WTC11 (cell line): ENCODE results near the gene CORO1A. TPM values are rescaled to one million over a fixed set of nuclear protein-coding genes. Genes with fewer than 3 reads are reported as not detected.

Source experiments
- ATAC-seq: fragments of 200-7000 bp; cut with Tn5 transposase; 2 replicates; pipeline ENCODE4 v1.10.0; 2021; ENCODE audit warnings: mild to moderate bottlenecking, moderate library complexity
- CTCF ChIA-PET: fragments of 300-600 bp; sonication (Branson Sonifier 250); formaldehyde crosslinking; loops from one replicate; lab custom pipeline; 2021; ENCODE audit warnings: antibody characterized with exemption; lab: Charles Lee
- POLR2A ChIA-PET: fragments of 350-600 bp; sonication (Branson Sonifier 250); formaldehyde crosslinking; loops from one replicate; lab custom pipeline; 2021; ENCODE audit warnings: antibody characterized with exemption; lab: Charles Lee
- DNase-seq: peaks from one replicate; pipeline ENCODE4 v3.0.0; 2021; ENCODE audit warnings: low spot score
- H3K27ac Mint-ChIP-seq: 2 replicates; pipeline ENCODE4 v1.8.0; 2021; ENCODE audit warnings: mixed read lengths
- H3K27me3 Mint-ChIP-seq: 2 replicates; pipeline ENCODE4 v1.8.0; 2021; ENCODE audit warnings: low read depth, mild to moderate bottlenecking, moderate library complexity, mixed read lengths
- H3K36me3 Mint-ChIP-seq: 2 replicates; pipeline ENCODE4 v1.8.0; 2021; ENCODE audit warnings: mixed read lengths
- H3K4me1 Mint-ChIP-seq: 2 replicates; pipeline ENCODE4 v1.8.0; 2022; ENCODE audit warnings: mixed read lengths
- H3K4me3 Mint-ChIP-seq: 2 replicates; pipeline ENCODE4 v1.8.0; 2021; ENCODE audit warnings: mild to moderate bottlenecking, moderate library complexity, mixed read lengths
- H3K9me3 Mint-ChIP-seq: 2 replicates; pipeline ENCODE4 v1.8.0; 2021; ENCODE audit warnings: mixed read lengths
- CREB1 ChIP-seq: sonication (generic); formaldehyde crosslinking; IDR thresholded peaks from 2 replicates; pipeline ENCODE4 v1.8.0; 2023; ENCODE audit warnings: mild to moderate bottlenecking, missing genetic modification reagents
- ELF4 ChIP-seq: sonication (generic); formaldehyde crosslinking; IDR thresholded peaks from 2 replicates; pipeline ENCODE4 v1.8.1; 2022; ENCODE audit warnings: low read depth, mild to moderate bottlenecking, moderate library complexity, missing genetic modification reagents
- FOXJ3 ChIP-seq: sonication (generic); formaldehyde crosslinking; IDR thresholded peaks from 2 replicates; pipeline ENCODE4 v1.9.0; 2021; ENCODE audit warnings: missing genetic modification reagents, mild to moderate bottlenecking, borderline replicate concordance
- FOXK1 ChIP-seq: sonication (generic); formaldehyde crosslinking; IDR thresholded peaks from 2 replicates; pipeline ENCODE4 v1.8.0; 2022; ENCODE audit warnings: mild to moderate bottlenecking, moderate library complexity, missing genetic modification reagents
- NR2C2 ChIP-seq: sonication (generic); formaldehyde crosslinking; IDR thresholded peaks from 2 replicates; pipeline ENCODE4 v1.8.0; 2022; ENCODE audit warnings: mild to moderate bottlenecking, missing genetic modification reagents
- RELA ChIP-seq: sonication (generic); formaldehyde crosslinking; IDR thresholded peaks from 2 replicates; pipeline ENCODE4 v1.8.1; 2022; ENCODE audit warnings: missing genetic modification reagents, mild to moderate bottlenecking, borderline replicate concordance
- RORB ChIP-seq: fragments of 250-450 bp; sonication (Bioruptor Pico); IDR thresholded peaks from 2 replicates; pipeline ENCODE4 v1.9.0; 2021; ENCODE audit warnings: mild to moderate bottlenecking
- TEAD1 ChIP-seq: sonication (generic); formaldehyde crosslinking; IDR thresholded peaks from 2 replicates; pipeline ENCODE4 v1.8.0; 2022; ENCODE audit warnings: mild to moderate bottlenecking, missing genetic modification reagents
- TEAD4 ChIP-seq: sonication (generic); formaldehyde crosslinking; IDR thresholded peaks from 2 replicates; pipeline ENCODE4 v1.8.0; 2022; ENCODE audit warnings: mild to moderate bottlenecking, missing genetic modification reagents
- ZNF219 ChIP-seq: sonication (generic); formaldehyde crosslinking; IDR thresholded peaks from 2 replicates; pipeline ENCODE4 v1.8.0; 2023; ENCODE audit warnings: missing genetic modification reagents, mild to moderate bottlenecking, borderline replicate concordance
- ZNF671 ChIP-seq: fragments of 250-450 bp; sonication (Bioruptor Pico); IDR thresholded peaks from 2 replicates; pipeline ENCODE4 v1.8.0; 2021; ENCODE audit warnings: mild to moderate bottlenecking
- total RNA-seq: library from RNA; stranded (reverse); gene quantifications from 3 replicates; pipeline ENCODE4 v1.2.3, GENCODE V29; 2021
- TF ChIP-seq, protein P1 (sequence below): sonication (generic); formaldehyde crosslinking; IDR thresholded peaks from 2 replicates; pipeline ENCODE4 v1.8.0; 2022; ENCODE audit warnings: missing genetic modification reagents
- TF ChIP-seq, protein P2 (sequence below): sonication (generic); formaldehyde crosslinking; IDR thresholded peaks from 2 replicates; pipeline ENCODE4 v1.8.1; 2022; ENCODE audit warnings: low read depth, mild to moderate bottlenecking, moderate library complexity, missing genetic modification reagents, borderline replicate concordance
- TF ChIP-seq, protein P3 (sequence below): sonication (generic); formaldehyde crosslinking; conservative IDR thresholded peaks from 2 replicates; pipeline ENCODE4 v1.8.1; 2023; ENCODE audit warnings: mild to moderate bottlenecking, low read depth, missing genetic modification reagents, moderate library complexity
- TF ChIP-seq, protein P4 (sequence below): sonication (generic); formaldehyde crosslinking; IDR thresholded peaks from 2 replicates; pipeline ENCODE4 v1.8.0; 2022; ENCODE audit warnings: mild to moderate bottlenecking, missing genetic modification reagents

CORO1A gene
- total RNA-seq, 1 experiment from 2014 or later = 10.0 TPM

DNA sequence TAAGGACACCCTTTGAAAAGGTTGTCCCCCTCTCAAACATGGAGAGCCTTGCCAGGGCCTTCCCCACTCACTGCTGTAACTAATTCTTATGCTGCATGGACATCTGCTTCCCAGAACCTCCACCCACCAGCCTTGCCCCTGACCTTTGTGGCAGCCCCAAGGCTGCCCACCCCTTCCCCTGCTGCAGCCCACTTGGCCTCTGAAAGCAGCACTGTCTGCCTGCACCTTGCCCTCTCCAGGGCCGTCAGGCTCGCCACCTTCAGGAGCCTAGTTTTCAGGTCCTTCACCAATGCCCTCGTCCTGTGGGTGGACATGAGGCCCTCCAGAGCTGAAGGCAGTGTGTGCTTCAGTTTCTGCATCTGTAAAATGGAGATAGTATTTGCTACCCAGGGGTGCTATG is 2.7 kb upstream of the CORO1A start (continued):
- TF ChIP-seq, protein P1, sequence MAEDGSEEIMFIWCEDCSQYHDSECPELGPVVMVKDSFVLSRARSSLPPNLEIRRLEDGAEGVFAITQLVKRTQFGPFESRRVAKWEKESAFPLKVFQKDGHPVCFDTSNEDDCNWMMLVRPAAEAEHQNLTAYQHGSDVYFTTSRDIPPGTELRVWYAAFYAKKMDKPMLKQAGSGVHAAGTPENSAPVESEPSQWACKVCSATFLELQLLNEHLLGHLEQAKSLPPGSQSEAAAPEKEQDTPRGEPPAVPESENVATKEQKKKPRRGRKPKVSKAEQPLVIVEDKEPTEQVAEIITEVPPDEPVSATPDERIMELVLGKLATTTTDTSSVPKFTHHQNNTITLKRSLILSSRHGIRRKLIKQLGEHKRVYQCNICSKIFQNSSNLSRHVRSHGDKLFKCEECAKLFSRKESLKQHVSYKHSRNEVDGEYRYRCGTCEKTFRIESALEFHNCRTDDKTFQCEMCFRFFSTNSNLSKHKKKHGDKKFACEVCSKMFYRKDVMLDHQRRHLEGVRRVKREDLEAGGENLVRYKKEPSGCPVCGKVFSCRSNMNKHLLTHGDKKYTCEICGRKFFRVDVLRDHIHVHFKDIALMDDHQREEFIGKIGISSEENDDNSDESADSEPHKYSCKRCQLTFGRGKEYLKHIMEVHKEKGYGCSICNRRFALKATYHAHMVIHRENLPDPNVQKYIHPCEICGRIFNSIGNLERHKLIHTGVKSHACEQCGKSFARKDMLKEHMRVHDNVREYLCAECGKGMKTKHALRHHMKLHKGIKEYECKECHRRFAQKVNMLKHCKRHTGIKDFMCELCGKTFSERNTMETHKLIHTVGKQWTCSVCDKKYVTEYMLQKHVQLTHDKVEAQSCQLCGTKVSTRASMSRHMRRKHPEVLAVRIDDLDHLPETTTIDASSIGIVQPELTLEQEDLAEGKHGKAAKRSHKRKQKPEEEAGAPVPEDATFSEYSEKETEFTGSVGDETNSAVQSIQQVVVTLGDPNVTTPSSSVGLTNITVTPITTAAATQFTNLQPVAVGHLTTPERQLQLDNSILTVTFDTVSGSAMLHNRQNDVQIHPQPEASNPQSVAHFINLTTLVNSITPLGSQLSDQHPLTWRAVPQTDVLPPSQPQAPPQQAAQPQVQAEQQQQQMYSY = no peak
- TF ChIP-seq TEAD1 (CRISPR knock-in tag) = no peak

DNA sequence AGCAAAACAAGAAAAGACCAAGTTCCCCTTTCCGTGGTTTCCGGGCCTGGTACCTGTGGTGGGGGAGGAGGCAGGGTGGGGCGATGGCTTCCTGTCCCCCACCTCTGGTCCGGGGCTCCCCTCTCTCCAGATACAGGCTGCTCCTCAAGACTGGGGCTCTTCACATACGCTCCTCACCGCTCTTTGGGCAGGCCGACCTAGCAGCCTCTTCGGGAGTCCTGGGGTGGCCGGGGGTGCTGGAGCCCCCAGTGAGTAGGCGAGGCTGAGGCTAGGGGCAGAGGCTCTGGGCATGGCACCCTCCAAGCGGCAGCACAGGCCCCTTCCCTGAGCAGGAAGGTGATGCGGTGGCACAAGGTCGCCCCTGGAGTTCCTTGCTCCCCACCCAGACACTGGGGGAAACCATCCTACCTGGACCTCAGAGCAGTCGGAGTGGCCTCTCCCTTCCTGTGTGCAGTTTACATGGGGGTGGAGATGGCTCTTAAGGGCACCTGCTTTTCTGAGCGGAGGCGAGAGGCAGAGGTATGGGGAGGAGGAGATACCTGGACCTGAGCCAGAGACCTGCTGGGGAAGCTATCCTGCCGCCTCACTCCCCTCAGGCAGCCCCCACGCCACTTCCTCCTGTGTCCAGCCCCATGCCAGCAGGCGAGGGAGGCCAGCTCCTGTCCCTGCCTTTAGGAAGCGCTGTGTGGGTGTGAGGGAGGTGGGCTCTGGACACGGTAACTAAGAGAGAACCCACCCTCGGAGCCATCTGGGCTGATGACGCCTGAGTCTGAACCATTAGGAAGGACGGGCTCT is 891 bp downstream of the CORO1A start:
- TF ChIP-seq FOXJ3 = no peak
- TF ChIP-seq RORB (CRISPR knock-in tag) = no peak
- no peak for TF ChIP-seq ZNF219
- TF ChIP-seq, protein P2, sequence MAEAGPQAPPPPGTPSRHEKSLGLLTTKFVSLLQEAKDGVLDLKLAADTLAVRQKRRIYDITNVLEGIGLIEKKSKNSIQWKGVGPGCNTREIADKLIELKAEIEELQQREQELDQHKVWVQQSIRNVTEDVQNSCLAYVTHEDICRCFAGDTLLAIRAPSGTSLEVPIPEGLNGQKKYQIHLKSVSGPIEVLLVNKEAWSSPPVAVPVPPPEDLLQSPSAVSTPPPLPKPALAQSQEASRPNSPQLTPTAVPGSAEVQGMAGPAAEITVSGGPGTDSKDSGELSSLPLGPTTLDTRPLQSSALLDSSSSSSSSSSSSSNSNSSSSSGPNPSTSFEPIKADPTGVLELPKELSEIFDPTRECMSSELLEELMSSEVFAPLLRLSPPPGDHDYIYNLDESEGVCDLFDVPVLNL (CRISPR knock-in tag) = no peak
- TF ChIP-seq, all 79 proteins: peak for 0

DNA sequence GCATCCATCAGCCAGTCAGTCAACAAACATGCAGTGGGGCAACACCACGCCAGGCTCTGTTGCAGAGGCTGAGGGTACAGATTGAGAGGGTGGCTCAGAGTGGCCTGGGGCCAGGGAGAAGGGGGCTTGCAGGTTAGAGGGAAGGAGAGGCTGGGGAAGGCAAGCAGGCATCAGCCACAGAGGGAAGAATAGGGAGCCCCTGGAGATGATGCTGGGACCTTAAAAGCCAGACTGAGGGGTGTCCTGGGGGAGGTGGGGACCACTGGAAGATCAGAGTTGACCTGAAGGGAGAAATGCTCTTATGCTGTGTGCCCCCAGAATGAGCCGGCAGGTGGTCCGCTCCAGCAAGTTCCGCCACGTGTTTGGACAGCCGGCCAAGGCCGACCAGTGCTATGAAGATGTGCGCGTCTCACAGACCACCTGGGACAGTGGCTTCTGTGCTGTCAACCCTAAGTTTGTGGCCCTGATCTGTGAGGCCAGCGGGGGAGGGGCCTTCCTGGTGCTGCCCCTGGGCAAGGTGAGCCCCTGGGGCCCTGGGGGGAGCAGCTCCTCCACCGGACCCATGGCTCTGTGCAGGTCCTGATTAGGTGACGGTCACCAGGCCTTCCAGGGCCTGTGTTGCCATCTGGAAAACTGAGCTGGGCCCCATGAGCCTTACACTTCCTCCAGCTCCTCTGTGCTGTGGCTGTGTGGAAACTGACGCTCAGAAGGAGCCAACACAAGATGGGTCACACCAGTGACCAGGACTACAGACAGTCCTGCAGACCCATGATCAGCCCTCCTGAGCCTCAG is 1.7 kb downstream of the CORO1A start:
- Mint-ChIP-seq H3K27me3 (peaks cover 41% of the 10 kb centered on the region), H3K9me3 (no peaks in the 10 kb centered on the region), H3K27ac (no peak overlapping the region), H3K4me3 (no peak overlapping the region), H3K36me3 (no peaks in the 10 kb centered on the region), H3K4me1 (peaks cover 7% of the 10 kb centered on the region)
- ChIA-PET CTCF (interaction anchor here (1.2 to 4.8 kb wide), 4 partner anchors 72 to 430 kb away, joined by 4 to 21 read pairs (median 12); partner anchors contain the start of genes GDPD3 and TBX6), POLR2A (interaction anchor here (1.0 kb wide), 1 partner anchor 93 kb away, joined by 3 read pairs; no protein-coding TSS in a partner anchor)
- DNase-seq (no peak), ATAC-seq (no peak)
- TF ChIP-seq ZNF671 (CRISPR knock-in tag) = no peak
- no peak for TF ChIP-seq CREB1 (CRISPR knock-in tag)
- TF ChIP-seq, protein P3, sequence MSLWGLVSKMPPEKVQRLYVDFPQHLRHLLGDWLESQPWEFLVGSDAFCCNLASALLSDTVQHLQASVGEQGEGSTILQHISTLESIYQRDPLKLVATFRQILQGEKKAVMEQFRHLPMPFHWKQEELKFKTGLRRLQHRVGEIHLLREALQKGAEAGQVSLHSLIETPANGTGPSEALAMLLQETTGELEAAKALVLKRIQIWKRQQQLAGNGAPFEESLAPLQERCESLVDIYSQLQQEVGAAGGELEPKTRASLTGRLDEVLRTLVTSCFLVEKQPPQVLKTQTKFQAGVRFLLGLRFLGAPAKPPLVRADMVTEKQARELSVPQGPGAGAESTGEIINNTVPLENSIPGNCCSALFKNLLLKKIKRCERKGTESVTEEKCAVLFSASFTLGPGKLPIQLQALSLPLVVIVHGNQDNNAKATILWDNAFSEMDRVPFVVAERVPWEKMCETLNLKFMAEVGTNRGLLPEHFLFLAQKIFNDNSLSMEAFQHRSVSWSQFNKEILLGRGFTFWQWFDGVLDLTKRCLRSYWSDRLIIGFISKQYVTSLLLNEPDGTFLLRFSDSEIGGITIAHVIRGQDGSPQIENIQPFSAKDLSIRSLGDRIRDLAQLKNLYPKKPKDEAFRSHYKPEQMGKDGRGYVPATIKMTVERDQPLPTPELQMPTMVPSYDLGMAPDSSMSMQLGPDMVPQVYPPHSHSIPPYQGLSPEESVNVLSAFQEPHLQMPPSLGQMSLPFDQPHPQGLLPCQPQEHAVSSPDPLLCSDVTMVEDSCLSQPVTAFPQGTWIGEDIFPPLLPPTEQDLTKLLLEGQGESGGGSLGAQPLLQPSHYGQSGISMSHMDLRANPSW = no peak
- no peak for TF ChIP-seq FOXK1 (CRISPR knock-in tag)
- no peak for TF ChIP-seq NR2C2 (CRISPR knock-in tag)
- no peak for TF ChIP-seq ELF4
- TF ChIP-seq, protein P4, sequence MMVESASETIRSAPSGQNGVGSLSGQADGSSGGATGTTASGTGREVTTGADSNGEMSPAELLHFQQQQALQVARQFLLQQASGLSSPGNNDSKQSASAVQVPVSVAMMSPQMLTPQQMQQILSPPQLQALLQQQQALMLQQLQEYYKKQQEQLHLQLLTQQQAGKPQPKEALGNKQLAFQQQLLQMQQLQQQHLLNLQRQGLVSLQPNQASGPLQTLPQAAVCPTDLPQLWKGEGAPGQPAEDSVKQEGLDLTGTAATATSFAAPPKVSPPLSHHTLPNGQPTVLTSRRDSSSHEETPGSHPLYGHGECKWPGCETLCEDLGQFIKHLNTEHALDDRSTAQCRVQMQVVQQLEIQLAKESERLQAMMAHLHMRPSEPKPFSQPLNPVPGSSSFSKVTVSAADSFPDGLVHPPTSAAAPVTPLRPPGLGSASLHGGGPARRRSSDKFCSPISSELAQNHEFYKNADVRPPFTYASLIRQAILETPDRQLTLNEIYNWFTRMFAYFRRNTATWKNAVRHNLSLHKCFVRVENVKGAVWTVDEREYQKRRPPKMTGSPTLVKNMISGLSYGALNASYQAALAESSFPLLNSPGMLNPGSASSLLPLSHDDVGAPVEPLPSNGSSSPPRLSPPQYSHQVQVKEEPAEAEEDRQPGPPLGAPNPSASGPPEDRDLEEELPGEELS = no peak
- TF ChIP-seq, protein P1 = no peak
- no peak for TF ChIP-seq TEAD4
- TF ChIP-seq RELA = no peak

More for the DNA sequence above, 891 bp downstream of the CORO1A start:
- DNase-seq (no peak), ATAC-seq (no peak)
- Mint-ChIP-seq H3K9me3 (no peaks in the 10 kb centered on the region), H3K27me3 (peaks cover 49% of the 10 kb centered on the region), H3K27ac (no peak overlapping the region), H3K4me1 (peaks cover 7% of the 10 kb centered on the region), H3K4me3 (peak overlapping the region; percentile 52), H3K36me3 (no peaks in the 10 kb centered on the region)
- CTCF ChIA-PET = interaction anchor here (0.7 to 4.8 kb wide), 4 partner anchors 41 to 93 kb away, joined by 4 to 21 read pairs (median 18); partner anchors contain the start of genes GDPD3 and TBX6
- POLR2A ChIA-PET = no interaction called here
